HG02759 (cell line): ENCODE measurements around the gene DCC.

ENCODE experiments used
- ATAC-seq: cut with Tn5 transposase; IDR thresholded peaks from one replicate; pipeline ENCODE4 v1.9.1; 2021; ENCODE audit warnings: mild to moderate bottlenecking, moderate library complexity; ENCODE audit not compliant: unreplicated experiment

DCC gene

GRCh38 chr18:52764316-52764715 lies 424.3 kb downstream of the DCC start:
- ATAC-seq: no peak

- no peak for ATAC-seq
Observed at GRCh38 chr18:52766002-52766545, 426.1 kb downstream of the DCC start.

GRCh38 chr18:52781113-52781512 lies 441.1 kb downstream of the DCC start:
- no peak for ATAC-seq

- no peak for ATAC-seq
Observed at GRCh38 chr18:52791321-52791720, 451.3 kb downstream of the DCC start.

- no peak for ATAC-seq
Observed at GRCh38 chr18:52812834-52813233, 472.8 kb downstream of the DCC start.

GRCh38 chr18:52813635-52814416 lies 473.8 kb downstream of the DCC start:
- no peak for ATAC-seq

GRCh38 chr18:52815651-52816050 lies 475.7 kb downstream of the DCC start:
- ATAC-seq: no peak

GRCh38 chr18:52816121-52816520 lies 476.1 kb downstream of the DCC start:
- no peak for ATAC-seq

- no peak for ATAC-seq
Observed at GRCh38 chr18:52822160-52822559, 482.2 kb downstream of the DCC start.

GRCh38 chr18:52824126-52824525 lies 484.1 kb downstream of the DCC start:
- no peak for ATAC-seq

- ATAC-seq: no peak
Observed at GRCh38 chr18:52826994-52827393, 487.0 kb downstream of the DCC start.

- ATAC-seq: no peak
Observed at GRCh38 chr18:52829320-52829719, 489.3 kb downstream of the DCC start.

- no peak for ATAC-seq
Observed at GRCh38 chr18:52829876-52830405, 489.9 kb downstream of the DCC start.

- no peak for ATAC-seq
Observed at GRCh38 chr18:52844323-52844722, 504.3 kb downstream of the DCC start.

GRCh38 chr18:52845036-52845435 lies 505.0 kb downstream of the DCC start:
- ATAC-seq: no peak

- no peak for ATAC-seq
Observed at GRCh38 chr18:52850031-52850560, 510.1 kb downstream of the DCC start.

GRCh38 chr18:52861558-52861957 lies 521.6 kb downstream of the DCC start:
- no peak for ATAC-seq

- no peak for ATAC-seq
Observed at GRCh38 chr18:52869349-52869923, 529.4 kb downstream of the DCC start.

GRCh38 chr18:52869942-52870907 lies 530.2 kb downstream of the DCC start:
- ATAC-seq: no peak

- no peak for ATAC-seq
Observed at GRCh38 chr18:52874774-52875173, 534.8 kb downstream of the DCC start.

- ATAC-seq: no peak
Observed at GRCh38 chr18:52875725-52876124, 535.7 kb downstream of the DCC start.
